ENCODE measurements around the gene ADAM11. TPM values are rescaled to one million over a fixed set of nuclear protein-coding genes. Genes with fewer than 3 reads are reported as not detected.
"Not testable (repeated sequence)": the region's sequence is repeated elsewhere in the genome, so short reads cannot be mapped to it uniquely, and the experiment has no call there.

ADAM11 gene
- polyA plus RNA-seq, 1 donor (not counting 4 experiments of a cell fraction or from before 2014, with no cell fraction given), result 0.03 TPM

- Histone ChIP-seq H3K27ac (ENCODE audit: control insufficient read depth, insufficient read depth, low read length) (no peak overlapping the region), H3K27me3 (ENCODE audit: control insufficient read depth, extremely low read depth, insufficient read depth, low read length) (no peaks in the 10 kb centered on the region), H3K9me1 (ENCODE audit: control insufficient read depth, extremely low read depth, insufficient read depth, low read length) (no peaks in the 10 kb centered on the region), H3K4me1 (ENCODE audit: control insufficient read depth, extremely low read depth, insufficient read depth, low read length) (no peaks in the 10 kb centered on the region), H4K20me1 (ENCODE audit: control insufficient read depth, extremely low read depth, insufficient read depth, low read length) (peaks cover 3% of the 10 kb centered on the region), H3K79me2 (ENCODE audit: control insufficient read depth, insufficient read depth, low read length) (peaks cover 26% of the 10 kb centered on the region), H2AFZ (ENCODE audit: control insufficient read depth, low read length) (no peak overlapping the region), H3K4me3 (ENCODE audit: control insufficient read depth in 2 of 3, extremely low read depth in 1 of 3, insufficient read depth in 2 of 3, low read depth in 1 of 3, low read length in 3 of 3) (no peak overlapping the region), H3K9me3 (ENCODE audit: control insufficient read depth, low read depth, low read length) (no peaks in the 10 kb centered on the region), H3K36me3 (ENCODE audit: control insufficient read depth in 2 of 2, extremely low read depth in 1 of 2, insufficient read depth in 2 of 2, low read length in 2 of 2) (peaks cover 9 to 12% of the 10 kb centered on the region in 2 experiments), H3K4me2 (ENCODE audit: control insufficient read depth, extremely low read depth, insufficient read depth, low read depth, low read length) (no peak overlapping the region), H3K9ac (ENCODE audit: control insufficient read depth, extremely low read depth, insufficient read depth, low read length) (no peak overlapping the region)
- FAIRE-seq (no peak), DNase-seq (ENCODE audit: low read depth, low spot score) (no peak)
- dilution Hi-C loops (cut with MboI; ENCODE audit: extremely low pct_ligation_motif_present, low sequenced_read_pairs), result no loop called here
- TF ChIP-seq CTCF (optimal IDR thresholded peaks at IDR 0.05 in 1 of 3, IDR thresholded peaks at IDR 0.05 in 1 of 3, conservative IDR thresholded peaks at IDR 0.05 in 1 of 3; ENCODE audit: extremely low read depth in 1 of 3, insufficient read depth in 2 of 3, low read length in 3 of 3) (no peak), EZH2 (IDR thresholded peaks at IDR 0.05; ENCODE audit: low read length) (no peak)
Measured at GRCh38 chr17:44807817-44808155, 49.0 kb downstream of the ADAM11 start.

- H3K9me3 ChIP-seq (ENCODE audit: control insufficient read depth, low read depth, low read length), result no peaks in the 10 kb centered on the region
- dilution Hi-C loops (cut with MboI; ENCODE audit: extremely low pct_ligation_motif_present, low sequenced_read_pairs), result no loop called here
- H3K27me3 ChIP-seq (ENCODE audit: control insufficient read depth, extremely low read depth, insufficient read depth, low read length), result no peaks in the 10 kb centered on the region
- no peak for FAIRE-seq
- H3K27ac ChIP-seq (ENCODE audit: control insufficient read depth, insufficient read depth, low read length), result no peak overlapping the region
- H4K20me1 ChIP-seq (ENCODE audit: control insufficient read depth, extremely low read depth, insufficient read depth, low read length), result peaks cover 3% of the 10 kb centered on the region
- H3K36me3 ChIP-seq (ENCODE audit: control insufficient read depth in 2 of 2, extremely low read depth in 1 of 2, insufficient read depth in 2 of 2, low read length in 2 of 2), result peaks cover 9 to 12% of the 10 kb centered on the region in 2 experiments
- H3K9me1 ChIP-seq (ENCODE audit: control insufficient read depth, extremely low read depth, insufficient read depth, low read length), result no peaks in the 10 kb centered on the region
- no peak for DNase-seq (ENCODE audit: low read depth, low spot score)
- no peak overlapping the region for H3K4me2 ChIP-seq (ENCODE audit: control insufficient read depth, extremely low read depth, insufficient read depth, low read depth, low read length)
- H3K4me1 ChIP-seq (ENCODE audit: control insufficient read depth, extremely low read depth, insufficient read depth, low read length), result no peaks in the 10 kb centered on the region
- TF ChIP-seq EZH2 (IDR thresholded peaks at IDR 0.05; ENCODE audit: low read length) (no peak), CTCF (optimal IDR thresholded peaks at IDR 0.05 in 1 of 3, IDR thresholded peaks at IDR 0.05 in 1 of 3, conservative IDR thresholded peaks at IDR 0.05 in 1 of 3; ENCODE audit: extremely low read depth in 1 of 3, insufficient read depth in 2 of 3, low read length in 3 of 3) (no peak)
- H2AFZ ChIP-seq (ENCODE audit: control insufficient read depth, low read length), result no peak overlapping the region
- no peak overlapping the region for H3K9ac ChIP-seq (ENCODE audit: control insufficient read depth, extremely low read depth, insufficient read depth, low read length)
- peaks cover 30% of the 10 kb centered on the region for H3K79me2 ChIP-seq (ENCODE audit: control insufficient read depth, insufficient read depth, low read length)
- H3K4me3 ChIP-seq (ENCODE audit: control insufficient read depth in 2 of 3, extremely low read depth in 1 of 3, insufficient read depth in 2 of 3, low read depth in 1 of 3, low read length in 3 of 3), result no peak overlapping the region
Measured at GRCh38 chr17:44808156-44808555, 49.4 kb downstream of the ADAM11 start.

- H3K9ac ChIP-seq (ENCODE audit: control insufficient read depth, extremely low read depth, insufficient read depth, low read length); H3K9me1 ChIP-seq (ENCODE audit: control insufficient read depth, extremely low read depth, insufficient read depth, low read length); H2AFZ ChIP-seq (ENCODE audit: control insufficient read depth, low read length); H4K20me1 ChIP-seq (ENCODE audit: control insufficient read depth, extremely low read depth, insufficient read depth, low read length); H3K27me3 ChIP-seq (ENCODE audit: control insufficient read depth, extremely low read depth, insufficient read depth, low read length); H3K4me3 ChIP-seq (ENCODE audit: control insufficient read depth in 2 of 3, extremely low read depth in 1 of 3, insufficient read depth in 2 of 3, low read depth in 1 of 3, low read length in 3 of 3); FAIRE-seq; dilution Hi-C loops (cut with MboI; ENCODE audit: extremely low pct_ligation_motif_present, low sequenced_read_pairs); H3K4me1 ChIP-seq (ENCODE audit: control insufficient read depth, extremely low read depth, insufficient read depth, low read length); DNase-seq (ENCODE audit: low read depth, low spot score); H3K4me2 ChIP-seq (ENCODE audit: control insufficient read depth, extremely low read depth, insufficient read depth, low read depth, low read length); H3K27ac ChIP-seq (ENCODE audit: control insufficient read depth, insufficient read depth, low read length); H3K9me3 ChIP-seq (ENCODE audit: control insufficient read depth, low read depth, low read length): not testable (repeated sequence)
- Histone ChIP-seq H3K36me3 (ENCODE audit: control insufficient read depth in 2 of 2, extremely low read depth in 1 of 2, insufficient read depth in 2 of 2, low read length in 2 of 2) (peaks cover 9 to 12% of the 10 kb centered on the region in 2 experiments), H3K79me2 (ENCODE audit: control insufficient read depth, insufficient read depth, low read length) (peaks cover 31% of the 10 kb centered on the region)
Measured at GRCh38 chr17:44808656-44809388, 50.0 kb downstream of the ADAM11 start.
